Fibroblast of skin of right quadriceps (primary cell): ENCODE data around the gene OR56B4.

ENCODE experiments used
- DNase-seq: peaks from one replicate; pipeline ENCODE4 v3.0.0-alpha.2; 2013

OR56B4 gene

GRCh38 chr11:6156628-6157359 is 49.3 kb downstream of the OR56B4 start:
- no peak for DNase-seq
